Measurements from ENCODE around the gene LIN9. TPM values are rescaled to one million over a fixed set of nuclear protein-coding genes. Genes with fewer than 3 reads are reported as not detected.

LIN9 gene
- total RNA-seq, 1 donor from 2014 or later = 0.43 TPM

DNA sequence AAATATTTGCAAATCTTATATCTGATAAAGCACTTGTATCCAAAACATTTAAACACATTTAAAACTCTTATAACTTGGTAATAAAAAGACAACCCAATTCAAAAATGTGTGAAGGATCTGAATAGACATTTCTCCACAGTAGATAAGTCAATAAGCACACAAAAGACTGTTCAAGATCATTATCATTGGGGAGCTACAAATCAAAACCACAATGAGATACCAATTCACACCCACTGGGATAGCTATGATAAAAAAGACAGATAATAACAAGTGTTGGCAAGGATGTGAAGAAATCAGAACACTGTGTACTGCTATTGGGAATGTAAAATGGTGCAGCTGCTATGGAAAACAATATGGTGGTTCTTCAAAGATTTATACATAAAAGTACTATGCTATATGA, 5.1 kb upstream of the LIN9 start:
- no peak for DNase-seq (ENCODE audit: low spot score in 2 of 2)
- intact Hi-C loops (cut with DNase I) = no loop called here
- H3K36me3 ChIP-seq = no peaks in the 10 kb centered on the region
- no peak overlapping the region for H3K4me3 ChIP-seq
- H3K27me3 ChIP-seq = no peaks in the 10 kb centered on the region
- no peaks in the 10 kb centered on the region for H3K9me3 ChIP-seq
- peaks cover 2 to 8% of the 10 kb centered on the region in 2 donors for H3K4me1 ChIP-seq
- TF ChIP-seq, protein P1, sequence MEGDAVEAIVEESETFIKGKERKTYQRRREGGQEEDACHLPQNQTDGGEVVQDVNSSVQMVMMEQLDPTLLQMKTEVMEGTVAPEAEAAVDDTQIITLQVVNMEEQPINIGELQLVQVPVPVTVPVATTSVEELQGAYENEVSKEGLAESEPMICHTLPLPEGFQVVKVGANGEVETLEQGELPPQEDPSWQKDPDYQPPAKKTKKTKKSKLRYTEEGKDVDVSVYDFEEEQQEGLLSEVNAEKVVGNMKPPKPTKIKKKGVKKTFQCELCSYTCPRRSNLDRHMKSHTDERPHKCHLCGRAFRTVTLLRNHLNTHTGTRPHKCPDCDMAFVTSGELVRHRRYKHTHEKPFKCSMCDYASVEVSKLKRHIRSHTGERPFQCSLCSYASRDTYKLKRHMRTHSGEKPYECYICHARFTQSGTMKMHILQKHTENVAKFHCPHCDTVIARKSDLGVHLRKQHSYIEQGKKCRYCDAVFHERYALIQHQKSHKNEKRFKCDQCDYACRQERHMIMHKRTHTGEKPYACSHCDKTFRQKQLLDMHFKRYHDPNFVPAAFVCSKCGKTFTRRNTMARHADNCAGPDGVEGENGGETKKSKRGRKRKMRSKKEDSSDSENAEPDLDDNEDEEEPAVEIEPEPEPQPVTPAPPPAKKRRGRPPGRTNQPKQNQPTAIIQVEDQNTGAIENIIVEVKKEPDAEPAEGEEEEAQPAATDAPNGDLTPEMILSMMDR (IDR thresholded peaks at IDR 0.05) = no peak
- no peak overlapping the region for H3K27ac ChIP-seq

DNA sequence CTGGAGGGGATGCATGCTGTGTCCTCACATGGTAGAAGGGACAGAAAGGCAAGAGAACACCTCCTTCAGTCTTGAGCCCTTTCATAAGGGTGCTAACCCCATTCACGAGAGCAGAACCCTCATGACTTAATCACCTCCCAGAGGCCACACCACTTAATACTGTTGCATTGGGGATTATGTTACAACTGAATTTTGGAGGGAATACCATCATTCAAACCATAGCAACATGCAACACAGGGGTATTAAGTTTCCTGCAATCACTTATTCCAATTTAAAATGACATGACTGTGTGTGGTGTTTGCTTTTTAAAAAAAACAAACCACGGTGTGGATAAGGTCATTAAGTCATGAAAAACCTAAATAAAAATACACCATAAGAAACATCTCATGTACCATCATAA, 3.1 kb upstream of the LIN9 start:
- H3K27ac ChIP-seq = no peak overlapping the region
- no peaks in the 10 kb centered on the region for H3K9me3 ChIP-seq
- intact Hi-C loops (cut with DNase I) = no loop called here
- peaks cover 2 to 8% of the 10 kb centered on the region in 2 donors for H3K4me1 ChIP-seq
- no peaks in the 10 kb centered on the region for H3K36me3 ChIP-seq
- H3K27me3 ChIP-seq = no peaks in the 10 kb centered on the region
- DNase-seq (ENCODE audit: low spot score in 2 of 2) = no peak
- H3K4me3 ChIP-seq = no peak overlapping the region
- TF ChIP-seq, protein P1 (IDR thresholded peaks at IDR 0.05) = no peak

DNA sequence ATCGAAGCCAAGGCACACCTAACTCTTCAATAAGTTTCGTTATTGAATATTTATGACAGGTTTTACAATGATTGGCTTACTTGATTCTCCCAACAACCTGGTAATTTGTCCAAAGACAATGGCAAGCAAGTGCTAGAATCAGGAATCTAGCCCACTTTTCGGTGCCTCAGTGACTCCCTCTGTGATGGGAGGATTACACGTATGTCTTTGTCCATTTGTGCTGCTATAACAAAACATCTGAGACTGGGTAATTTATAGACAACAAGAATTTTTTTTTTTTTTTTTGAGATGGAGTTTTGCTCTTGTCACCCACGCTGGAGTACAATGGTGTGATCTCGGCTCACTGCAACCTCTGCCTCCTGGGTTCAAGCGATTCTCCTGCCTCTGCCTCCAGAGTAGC, 2.4 kb upstream of the LIN9 start:
- Histone ChIP-seq H3K27me3 (no peaks in the 10 kb centered on the region), H3K27ac (no peak overlapping the region), H3K9me3 (no peaks in the 10 kb centered on the region), H3K36me3 (no peaks in the 10 kb centered on the region), H3K4me1 (peaks cover 2 to 8% of the 10 kb centered on the region in 2 donors), H3K4me3 (no peak overlapping the region)
- no peak for DNase-seq (ENCODE audit: low spot score in 2 of 2)
- TF ChIP-seq, protein P1 (IDR thresholded peaks at IDR 0.05) = no peak
- intact Hi-C loops (cut with DNase I) = loop anchor here (2.0 kb wide), 1 partner anchor 39 kb away; no protein-coding TSS in a partner anchor

DNA sequence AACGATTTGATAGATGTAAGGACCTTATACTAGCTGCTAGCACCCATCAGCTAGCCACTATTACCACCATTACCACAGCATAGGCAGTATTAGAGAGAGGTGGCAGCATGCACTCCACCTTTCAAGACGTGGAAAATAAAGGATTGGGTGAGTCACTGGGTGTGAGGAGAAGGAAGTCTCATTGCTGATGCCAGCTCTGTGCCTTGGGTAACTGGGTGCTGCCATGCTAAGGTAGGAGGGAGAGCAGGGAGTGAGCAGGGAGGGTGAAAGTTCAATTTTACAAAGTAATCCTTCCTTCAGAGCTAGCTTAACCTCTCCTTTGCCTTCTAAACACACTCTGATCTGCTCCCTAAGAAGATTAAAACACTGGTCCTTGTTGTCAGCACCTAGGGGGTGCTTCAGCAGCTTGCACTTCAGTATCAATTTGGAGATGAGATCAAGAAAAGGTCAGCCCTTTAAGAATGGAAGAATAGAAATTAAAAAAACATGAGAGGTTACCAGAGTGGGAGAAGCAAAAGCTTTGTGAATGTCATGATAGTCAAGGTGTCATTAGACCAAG, 1.8 kb upstream of the LIN9 start:
- no peak overlapping the region for H3K4me3 ChIP-seq
- TF ChIP-seq, protein P1 (IDR thresholded peaks at IDR 0.05) = no peak
- H3K36me3 ChIP-seq = no peaks in the 10 kb centered on the region
- DNase-seq (ENCODE audit: low spot score in 2 of 2) = no peak
- H3K27me3 ChIP-seq = no peaks in the 10 kb centered on the region
- no peaks in the 10 kb centered on the region for H3K9me3 ChIP-seq
- H3K4me1 ChIP-seq = peaks cover 2 to 8% of the 10 kb centered on the region in 2 donors
- H3K27ac ChIP-seq = no peak overlapping the region
- intact Hi-C loops (cut with DNase I) = loop anchor here (2.0 kb wide), 1 partner anchor 38 kb away; no protein-coding TSS in a partner anchor

DNA sequence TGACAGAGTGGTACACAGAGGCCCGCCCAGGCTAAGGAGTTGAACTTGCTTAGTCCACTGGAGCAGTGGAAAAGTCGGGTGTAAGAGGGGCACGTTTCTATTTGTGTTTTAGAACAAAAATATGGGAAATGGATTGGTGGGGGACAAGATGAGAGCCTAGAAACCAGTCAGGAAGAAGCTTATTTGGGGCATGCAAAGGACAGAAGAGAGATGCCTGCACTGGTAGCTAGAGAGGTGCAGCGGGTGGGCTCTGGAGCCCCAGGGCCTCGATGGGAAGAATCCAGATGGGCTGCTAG, 1.2 kb upstream of the LIN9 start:
- H3K27me3 ChIP-seq = no peaks in the 10 kb centered on the region
- no peak overlapping the region for H3K27ac ChIP-seq
- no peak for DNase-seq (ENCODE audit: low spot score in 2 of 2)
- peak overlapping the region; percentile 93 to 100 for H3K4me3 ChIP-seq
- H3K36me3 ChIP-seq = no peaks in the 10 kb centered on the region
- intact Hi-C loops (cut with DNase I) = loop anchor here (2.0 kb wide), 1 partner anchor 37 kb away; no protein-coding TSS in a partner anchor
- no peaks in the 10 kb centered on the region for H3K9me3 ChIP-seq
- peaks cover 2 to 8% of the 10 kb centered on the region in 2 donors for H3K4me1 ChIP-seq
- TF ChIP-seq, protein P1 (IDR thresholded peaks at IDR 0.05) = no peak
